GM19372 (cell line): ENCODE results near the gene RACK1.

Experiments used
- ATAC-seq: cut with Tn5 transposase; IDR thresholded peaks from one replicate; pipeline ENCODE4 v1.9.1; 2021; ENCODE audit warnings: mild to moderate bottlenecking, low read depth, moderate library complexity; ENCODE audit not compliant: unreplicated experiment

RACK1 gene

GRCh38 chr5:181259974-181260719 is 16.4 kb upstream of the RACK1 start:
- no peak for ATAC-seq

- no peak for ATAC-seq
Observed at GRCh38 chr5:181259283-181259682, 15.6 kb upstream of the RACK1 start.

DNA sequence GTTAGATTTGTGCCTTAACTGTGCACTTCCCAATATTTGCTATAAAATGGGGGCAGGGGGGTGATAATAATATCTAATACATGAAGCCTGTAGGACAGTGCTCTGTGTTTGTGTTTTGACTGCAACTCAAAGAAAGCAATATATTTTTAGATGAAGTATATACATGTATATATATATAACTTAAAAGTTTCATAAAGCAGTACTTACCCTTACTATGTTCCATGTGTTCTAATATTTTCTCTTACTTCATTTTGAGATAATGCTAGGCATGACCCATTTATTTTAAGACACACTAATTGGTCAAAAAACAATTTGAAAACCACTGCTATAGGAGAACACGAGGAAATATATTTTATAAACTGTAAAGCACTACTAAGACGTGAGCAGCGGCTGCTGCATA is 14.9 kb upstream of the RACK1 start:
- ATAC-seq, result no peak

GRCh38 chr5:181255836-181256578 is 12.3 kb upstream of the RACK1 start:
- no peak for ATAC-seq

GRCh38 chr5:181255276-181255675 is 11.6 kb upstream of the RACK1 start:
- no peak for ATAC-seq

DNA sequence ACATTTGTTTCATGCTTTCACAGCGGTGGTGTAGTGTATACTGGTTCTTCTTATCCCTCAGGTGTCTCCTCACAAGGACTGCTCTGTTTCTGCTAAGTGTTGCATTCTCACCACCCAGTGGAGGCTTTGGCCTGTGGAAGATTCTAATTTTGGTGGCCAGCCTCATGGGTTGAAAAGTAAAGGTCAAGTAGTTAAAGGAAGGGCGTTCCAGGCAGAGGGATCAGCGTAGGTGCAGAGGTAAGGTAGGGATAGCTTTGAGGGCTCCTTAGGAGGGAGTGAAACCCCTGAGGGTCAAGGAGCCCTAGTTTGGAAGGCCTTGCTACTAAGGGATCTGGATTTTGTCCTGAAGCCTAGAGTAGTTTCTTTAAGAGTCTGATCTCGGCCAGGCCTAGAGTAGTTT is 4.6 kb upstream of the RACK1 start:
- ATAC-seq, result no peak

DNA sequence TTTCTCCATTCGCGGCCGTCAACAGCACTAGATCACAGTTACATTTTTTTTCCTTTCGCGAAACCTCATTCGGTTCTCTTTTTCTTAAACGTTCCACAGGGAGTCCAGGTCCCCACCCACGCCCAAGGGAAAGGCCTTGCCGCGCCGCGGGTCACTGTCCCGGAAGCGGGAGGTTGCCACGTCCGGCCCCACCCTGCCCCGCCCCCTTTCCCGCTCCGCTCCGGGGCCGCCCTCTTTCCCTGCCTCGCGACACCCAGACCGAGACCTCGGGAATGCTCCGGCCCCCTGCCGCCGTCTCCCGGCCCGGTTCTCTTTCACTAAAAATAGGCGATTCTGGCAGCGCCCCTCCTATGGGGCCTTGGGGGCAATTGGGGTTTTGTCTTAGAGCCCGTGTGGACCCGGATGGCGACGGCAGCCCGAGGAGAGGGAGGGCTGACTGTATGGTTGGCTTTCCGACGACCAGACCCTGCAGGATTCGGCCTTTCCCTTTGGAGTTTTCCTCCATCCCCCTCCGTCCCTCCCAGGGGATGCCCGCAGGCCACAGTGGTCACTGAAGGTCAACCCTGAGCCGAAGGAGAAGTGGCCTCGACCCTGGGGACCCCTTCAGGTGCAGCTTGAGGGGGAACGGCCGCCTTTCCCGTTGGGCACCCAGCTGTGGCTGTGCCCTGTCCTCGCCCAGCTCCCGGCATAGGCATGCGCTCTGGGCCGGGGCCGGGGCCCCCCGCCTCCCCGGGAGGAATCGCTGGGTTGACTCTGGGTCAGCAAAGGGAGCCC is 2.8 kb upstream of the RACK1 start:
- peak; percentile 42 for ATAC-seq

GRCh38 chr5:181245427-181246275 is 1.9 kb upstream of the RACK1 start:
- peak; percentile 1 for ATAC-seq

GRCh38 chr5:181243018-181243563 is 615 bp downstream of the RACK1 start:
- no peak for ATAC-seq

- no peak for ATAC-seq
Observed at GRCh38 chr5:181242031-181242451, 1.7 kb downstream of the RACK1 start.

DNA sequence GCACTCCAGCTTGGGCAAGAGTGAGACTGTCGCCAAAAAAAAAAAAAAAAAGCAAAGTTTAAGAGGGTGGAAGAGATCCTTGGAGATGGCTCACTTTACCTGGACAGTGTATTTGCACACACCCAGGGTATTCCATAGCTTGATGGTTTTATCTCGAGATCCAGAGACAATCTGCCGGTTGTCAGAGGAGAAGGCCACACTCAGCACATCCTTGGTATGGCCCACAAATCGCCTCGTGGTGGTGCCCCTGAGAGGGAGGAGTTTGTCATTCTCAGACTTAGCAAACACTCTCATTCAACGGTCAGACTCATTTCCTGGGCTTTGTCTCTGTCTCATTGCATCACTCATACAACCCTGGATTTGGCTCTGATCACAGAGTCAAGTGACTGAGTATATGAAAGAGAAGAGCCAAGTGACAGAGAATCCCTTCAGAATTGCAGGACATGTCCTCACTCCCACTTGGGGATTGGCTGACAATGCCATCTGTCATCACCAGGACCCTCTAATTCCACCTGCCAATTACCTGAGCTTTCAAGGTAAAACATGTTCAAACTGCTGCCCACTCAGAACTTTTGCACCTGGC is 2.2 kb downstream of the RACK1 start:
- no peak for ATAC-seq

DNA sequence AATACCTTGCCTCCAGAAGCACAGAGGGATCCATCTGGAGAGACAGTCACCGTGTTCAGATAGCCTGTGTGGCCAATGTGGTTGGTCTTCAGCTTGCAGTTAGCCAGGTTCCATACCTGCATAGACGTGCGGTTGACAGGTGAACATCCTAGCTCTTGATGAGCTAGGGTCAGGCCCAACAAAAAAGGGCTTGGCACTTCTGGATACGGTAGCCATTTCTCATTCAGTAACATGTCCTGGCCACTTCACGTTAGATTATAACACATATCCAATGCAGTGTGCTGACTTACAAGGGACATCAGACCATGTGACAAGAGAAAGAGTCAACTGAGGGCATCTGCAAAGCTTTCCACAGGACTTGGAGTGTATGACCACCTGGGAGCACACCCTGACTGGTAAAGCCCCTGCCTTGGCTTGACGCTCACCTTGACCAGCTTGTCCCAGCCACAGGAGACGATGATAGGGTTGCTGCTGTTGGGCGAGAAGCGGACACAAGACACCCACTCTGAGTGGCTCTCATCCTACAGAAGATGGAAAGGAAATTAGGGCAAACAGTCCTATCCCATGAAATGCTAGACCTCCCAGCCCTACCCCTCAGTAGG is 4.5 kb downstream of the RACK1 start:
- no peak for ATAC-seq

DNA sequence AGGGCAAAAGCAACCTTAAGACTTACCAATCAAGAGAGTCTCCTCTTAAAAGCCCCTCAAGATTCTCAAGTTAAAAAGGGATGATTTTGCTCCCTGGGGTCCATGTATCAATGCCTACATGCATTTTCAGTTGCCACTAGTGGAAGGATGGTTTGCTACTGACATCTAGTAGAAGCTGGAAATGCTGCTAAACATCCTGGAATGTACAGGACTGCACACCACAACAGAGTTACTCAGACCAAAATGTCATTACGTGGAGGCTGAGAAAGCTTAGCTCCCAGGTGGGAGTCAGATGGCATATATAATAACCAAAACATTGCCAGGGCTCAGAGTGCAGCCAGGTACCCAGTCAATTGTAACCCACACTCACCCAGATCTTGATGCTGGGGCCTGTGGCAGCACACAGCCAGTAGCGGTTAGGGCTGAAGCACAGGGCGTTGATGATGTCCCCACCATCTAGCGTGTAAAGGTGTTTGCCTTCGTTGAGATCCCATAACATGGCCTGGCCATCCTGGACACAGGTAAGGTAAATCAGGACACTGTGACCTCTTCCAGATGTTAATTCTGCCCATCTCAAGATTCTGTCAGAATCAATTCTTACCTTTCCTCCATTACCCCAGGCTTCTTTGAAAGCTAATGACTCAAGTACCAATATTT is 5.8 kb downstream of the RACK1 start:
- no peak for ATAC-seq

DNA sequence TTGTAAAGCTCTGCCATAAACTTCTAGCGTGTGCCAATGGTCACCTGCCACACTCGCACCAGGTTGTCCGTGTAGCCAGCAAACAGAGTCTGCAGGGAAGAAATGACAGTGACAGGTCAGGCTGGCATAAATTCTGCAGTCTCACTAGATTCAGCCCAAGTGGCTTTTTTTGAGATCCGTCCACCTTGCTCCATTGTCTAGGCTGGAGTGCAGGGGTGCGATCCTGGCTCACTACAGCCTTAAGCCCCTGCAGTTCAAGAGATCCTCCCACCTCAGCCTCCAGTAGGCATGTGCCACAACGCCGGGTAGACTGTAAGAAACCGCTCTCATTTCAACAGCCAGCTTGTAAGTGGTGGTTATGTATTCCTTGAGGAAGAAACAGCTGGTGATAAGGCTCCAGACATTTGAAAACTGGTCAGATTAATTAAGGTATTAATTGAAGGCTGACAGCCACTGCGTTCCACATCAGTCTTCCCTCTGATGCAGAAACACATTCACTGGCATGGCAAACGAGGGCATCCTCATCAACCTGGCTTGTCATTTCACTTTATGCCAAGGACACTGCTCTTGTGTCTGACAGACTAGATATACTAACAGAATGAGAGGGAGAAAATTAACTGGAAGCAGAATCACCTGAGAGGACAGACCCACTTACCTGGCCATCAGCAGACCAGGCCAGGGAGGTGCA is 6.6 kb downstream of the RACK1 start:
- ATAC-seq, result no peak

GRCh38 chr5:181236471-181236870 is 7.2 kb downstream of the RACK1 start:
- ATAC-seq, result no peak

GRCh38 chr5:181235689-181236366 is 7.9 kb downstream of the RACK1 start:
- ATAC-seq, result no peak

GRCh38 chr5:181235323-181235688 is 8.4 kb downstream of the RACK1 start:
- no peak for ATAC-seq
